Fibroblast of villous mesenchyme (primary cell): ENCODE data around the gene KIF2C. TPM values are rescaled to one million over a fixed set of nuclear protein-coding genes. Genes with fewer than 3 reads are reported as not detected.
"Not testable (repeated sequence)": the region's sequence is repeated elsewhere in the genome, so short reads cannot be mapped to it uniquely, and the experiment has no call there.

Experiments
- DNase-seq: peaks from one replicate; pipeline ENCODE4 v3.0.0-alpha.2; 2010; ENCODE audit warnings: low read depth
- H3K4me3 ChIP-seq: 2 replicates; pipeline ENCODE4 v1.5.1; 2011; ENCODE audit warnings: low read depth, mild to moderate bottlenecking, low read length
- CTCF ChIP-seq: IDR thresholded peaks from 2 replicates; pipeline ENCODE4 v1.5.1; 2012; ENCODE audit warnings: low read depth, mild to moderate bottlenecking, low read length; ENCODE audit not compliant: insufficient read depth
- total RNA-seq: library from RNA; depleted of rRNA; stranded (reverse); fragments of >200 nt; gene quantifications from 2 replicates; pipeline ENCODE4 v1.2.3, GENCODE V29; 2012

KIF2C gene
- total RNA-seq, 1 donor, result 26.8 TPM

- no peak for TF ChIP-seq CTCF
- DNase-seq, result no peak
Measured at GRCh38 chr1:44696789-44697345, 42.8 kb upstream of the KIF2C start.

GRCh38 chr1:44698138-44698537, 41.5 kb upstream of the KIF2C start:
- TF ChIP-seq CTCF, result no peak
- DNase-seq, result no peak
- H3K4me3 ChIP-seq, result no peak overlapping the region

More at GRCh38 chr1:44696789-44697345, 42.8 kb upstream of the KIF2C start:
- H3K4me3 ChIP-seq, result no peak overlapping the region

- not testable (repeated sequence) for H3K4me3 ChIP-seq
Measured at GRCh38 chr1:44699375-44699774, 40.3 kb upstream of the KIF2C start.

GRCh38 chr1:44700573-44700972, 39.1 kb upstream of the KIF2C start:
- no peak for TF ChIP-seq CTCF
- peak; percentile 52 for DNase-seq
- H3K4me3 ChIP-seq, result no peak overlapping the region

More at GRCh38 chr1:44699375-44699774, 40.3 kb upstream of the KIF2C start:
- not testable (repeated sequence) for DNase-seq

GRCh38 chr1:44701141-44701573, 38.5 kb upstream of the KIF2C start:
- no peak for TF ChIP-seq CTCF
- no peak overlapping the region for H3K4me3 ChIP-seq
- DNase-seq, result no peak

GRCh38 chr1:44705470-44705869, 34.2 kb upstream of the KIF2C start:
- no peak for DNase-seq
- no peak for TF ChIP-seq CTCF

GRCh38 chr1:44705938-44706337, 33.7 kb upstream of the KIF2C start:
- no peak for TF ChIP-seq CTCF
- DNase-seq, result no peak
- H3K4me3 ChIP-seq, result no peak overlapping the region

More at GRCh38 chr1:44705470-44705869, 34.2 kb upstream of the KIF2C start:
- H3K4me3 ChIP-seq, result no peak overlapping the region
